ENCODE results near the gene MVD. TPM values are rescaled to one million over a fixed set of nuclear protein-coding genes. Genes with fewer than 3 reads are reported as not detected.

MVD gene
- total RNA-seq, 4 donors from 2014 or later, result 36.8 to 107 (median 60.6) TPM

DNA sequence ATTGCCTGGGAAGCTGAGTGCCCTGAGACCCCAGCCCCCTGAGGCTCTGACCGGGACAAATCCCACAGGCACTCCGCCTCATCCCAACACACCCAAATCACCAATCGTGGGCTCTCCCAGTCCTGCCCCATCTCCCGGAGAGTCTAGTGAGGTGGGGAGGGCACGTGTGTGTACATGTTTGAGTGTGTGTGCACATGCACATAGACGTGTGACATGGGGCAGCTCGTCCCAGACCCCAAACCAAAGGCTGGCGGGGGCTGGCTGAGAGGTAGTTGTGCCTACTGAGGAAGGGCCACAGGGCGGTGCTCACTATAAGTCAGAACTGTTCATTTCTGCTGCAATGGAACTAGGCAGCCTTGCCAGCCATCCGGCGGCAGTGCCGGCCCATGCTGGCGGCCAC lies 14.8 kb upstream of the MVD start:
- Histone ChIP-seq H3K9me3 (no peaks in the 10 kb centered on the region), H3K4me3 (no peak overlapping the region), H3K27ac (no peak overlapping the region), H3K36me3 (no peaks in the 10 kb centered on the region), H3K4me1 (peaks cover 0 to 19% (median 13%) of the 10 kb centered on the region in 4 donors), H3K27me3 (no peaks in the 10 kb centered on the region)
- no peak for DNase-seq
- TF ChIP-seq, protein P1, sequence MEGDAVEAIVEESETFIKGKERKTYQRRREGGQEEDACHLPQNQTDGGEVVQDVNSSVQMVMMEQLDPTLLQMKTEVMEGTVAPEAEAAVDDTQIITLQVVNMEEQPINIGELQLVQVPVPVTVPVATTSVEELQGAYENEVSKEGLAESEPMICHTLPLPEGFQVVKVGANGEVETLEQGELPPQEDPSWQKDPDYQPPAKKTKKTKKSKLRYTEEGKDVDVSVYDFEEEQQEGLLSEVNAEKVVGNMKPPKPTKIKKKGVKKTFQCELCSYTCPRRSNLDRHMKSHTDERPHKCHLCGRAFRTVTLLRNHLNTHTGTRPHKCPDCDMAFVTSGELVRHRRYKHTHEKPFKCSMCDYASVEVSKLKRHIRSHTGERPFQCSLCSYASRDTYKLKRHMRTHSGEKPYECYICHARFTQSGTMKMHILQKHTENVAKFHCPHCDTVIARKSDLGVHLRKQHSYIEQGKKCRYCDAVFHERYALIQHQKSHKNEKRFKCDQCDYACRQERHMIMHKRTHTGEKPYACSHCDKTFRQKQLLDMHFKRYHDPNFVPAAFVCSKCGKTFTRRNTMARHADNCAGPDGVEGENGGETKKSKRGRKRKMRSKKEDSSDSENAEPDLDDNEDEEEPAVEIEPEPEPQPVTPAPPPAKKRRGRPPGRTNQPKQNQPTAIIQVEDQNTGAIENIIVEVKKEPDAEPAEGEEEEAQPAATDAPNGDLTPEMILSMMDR (IDR thresholded peaks at IDR 0.05), result no peak
- TF ChIP-seq POLR2A (IDR thresholded peaks at IDR 0.05), result no peak

DNA sequence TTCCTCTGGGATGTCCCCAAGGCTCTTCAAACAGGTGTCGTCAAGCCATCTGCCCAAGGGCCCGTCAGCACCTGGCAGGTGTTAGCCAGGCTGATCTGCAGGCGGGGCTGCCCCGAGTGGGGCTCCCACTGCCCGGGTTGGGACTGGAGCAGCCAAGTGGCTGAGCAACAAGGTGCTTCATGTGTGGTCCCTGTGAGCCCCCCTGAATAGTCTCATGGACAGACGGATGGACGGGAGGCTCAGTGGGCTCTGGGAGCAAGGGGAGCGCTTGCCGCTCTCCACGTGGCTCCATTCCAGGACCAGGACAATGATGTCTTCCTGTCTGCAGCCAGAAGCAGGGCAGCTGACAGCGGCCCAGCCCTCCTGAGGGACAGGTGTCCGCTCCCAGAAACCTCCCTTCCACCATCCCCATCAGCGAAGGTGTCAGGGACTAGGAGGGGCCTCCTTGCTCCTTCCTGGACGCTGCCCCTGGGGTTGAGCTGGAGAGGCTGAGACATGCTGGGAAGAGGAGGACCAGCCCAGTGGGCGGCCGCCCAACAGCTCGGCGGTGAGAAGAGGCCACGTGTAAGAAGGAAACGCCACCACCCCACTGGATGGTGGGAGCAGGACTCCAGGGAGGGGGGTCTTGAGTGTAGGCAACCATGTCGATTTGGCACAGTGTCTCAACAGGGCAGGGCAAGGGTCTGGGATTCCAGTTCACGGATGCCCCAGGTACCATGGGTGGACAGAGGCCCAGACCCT lies 13.8 kb upstream of the MVD start:
- H3K4me1 ChIP-seq, result peaks cover 0 to 13% (median 8%) of the 10 kb centered on the region in 4 donors
- TF ChIP-seq POLR2A (IDR thresholded peaks at IDR 0.05), result no peak
- TF ChIP-seq, protein P1 (IDR thresholded peaks at IDR 0.05), result no peak

DNA sequence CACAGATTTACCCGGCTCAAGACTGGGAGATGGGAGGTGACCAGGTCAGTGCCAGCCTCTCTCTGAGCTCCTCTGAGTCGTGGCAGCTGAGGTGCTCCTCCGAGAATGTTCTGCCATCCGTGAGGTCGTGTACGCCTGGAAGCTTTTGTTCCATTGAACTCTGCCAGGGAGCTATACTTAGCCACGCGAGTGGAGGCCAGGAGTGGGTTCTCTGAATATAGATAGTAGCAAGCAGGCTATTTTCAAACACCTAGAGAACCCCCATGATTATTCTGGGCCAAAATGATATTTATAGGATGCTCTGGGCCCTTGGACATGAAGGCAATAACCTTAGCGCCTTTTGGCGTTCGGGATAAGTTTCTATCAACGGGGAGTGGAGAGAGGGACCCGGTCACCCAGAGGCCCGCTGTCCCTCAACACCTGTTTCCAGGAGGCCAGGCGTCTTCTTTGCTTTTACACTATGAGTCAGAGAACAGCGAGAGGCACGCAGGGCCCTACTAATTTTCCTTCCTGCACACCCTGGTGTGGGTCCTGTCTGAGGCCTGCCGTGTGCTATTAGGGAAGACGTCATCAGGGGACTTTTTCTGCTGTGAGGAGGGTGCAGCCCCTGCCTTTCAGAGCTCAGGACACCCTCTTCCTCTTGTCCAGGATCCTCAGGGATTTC lies 11.0 kb upstream of the MVD start:
- no peak overlapping the region for H3K4me3 ChIP-seq
- no peak for TF ChIP-seq POLR2A (IDR thresholded peaks at IDR 0.05)
- TF ChIP-seq, protein P1 (IDR thresholded peaks at IDR 0.05), result no peak
- no peak for DNase-seq
- H3K36me3 ChIP-seq, result no peaks in the 10 kb centered on the region
- H3K27ac ChIP-seq, result no peak overlapping the region
- H3K4me1 ChIP-seq, result no peaks in the 10 kb centered on the region
- no peaks in the 10 kb centered on the region for H3K9me3 ChIP-seq
- no peaks in the 10 kb centered on the region for H3K27me3 ChIP-seq

More for the DNA sequence above, 13.8 kb upstream of the MVD start:
- Histone ChIP-seq H3K36me3 (no peaks in the 10 kb centered on the region), H3K4me3 (no peak overlapping the region), H3K27me3 (no peaks in the 10 kb centered on the region), H3K9me3 (no peaks in the 10 kb centered on the region), H3K27ac (no peak overlapping the region)
- DNase-seq, result no peak

DNA sequence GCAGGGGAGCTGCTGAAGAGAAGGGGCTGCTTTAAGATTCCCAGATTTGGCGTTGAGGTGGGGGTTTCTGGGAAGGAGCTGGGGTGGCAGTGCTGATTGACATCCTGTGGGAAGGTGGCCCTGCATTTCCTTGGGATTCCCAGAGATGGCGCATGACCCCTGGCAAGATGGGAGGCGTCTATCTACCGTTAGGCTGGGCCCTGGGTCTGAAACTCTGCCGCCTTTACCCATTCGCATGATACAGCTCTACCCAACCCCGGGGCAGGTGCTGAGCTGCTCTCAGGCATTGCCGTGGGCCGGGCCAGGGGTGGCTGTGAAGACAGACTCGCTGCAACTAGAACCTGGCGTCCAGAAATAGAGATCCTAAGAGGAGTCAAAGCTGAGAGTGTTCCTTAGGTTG lies 9.9 kb upstream of the MVD start:
- H3K4me3 ChIP-seq, result no peak overlapping the region
- H3K27ac ChIP-seq, result no peak overlapping the region
- H3K36me3 ChIP-seq, result no peaks in the 10 kb centered on the region
- no peak for DNase-seq
- H3K9me3 ChIP-seq, result no peaks in the 10 kb centered on the region
- no peaks in the 10 kb centered on the region for H3K4me1 ChIP-seq
- no peak for TF ChIP-seq POLR2A (IDR thresholded peaks at IDR 0.05)
- TF ChIP-seq, protein P1 (IDR thresholded peaks at IDR 0.05), result peak in 4 of 6 experiments; percentile 5 to 44 (median 35)
- no peaks in the 10 kb centered on the region for H3K27me3 ChIP-seq

DNA sequence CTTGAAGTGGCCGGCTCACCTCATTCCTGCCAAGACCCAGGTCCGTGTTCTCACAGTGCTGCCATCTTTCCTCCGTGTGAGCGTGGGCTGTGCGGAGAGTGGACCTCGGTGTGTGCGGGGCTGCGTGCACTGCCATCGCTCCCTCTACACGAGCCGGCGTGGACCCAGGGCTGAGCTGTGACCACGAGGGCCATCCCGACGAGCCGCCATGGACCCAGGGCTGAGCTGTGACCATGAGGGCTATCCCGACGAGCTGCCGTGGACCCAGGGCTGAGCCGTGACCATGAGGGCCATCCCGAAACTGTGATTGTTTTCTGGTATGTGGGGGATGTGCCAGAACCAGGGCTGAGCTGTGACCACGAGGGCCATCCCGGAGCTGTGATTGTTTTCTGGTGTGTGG lies 8.9 kb upstream of the MVD start:
- no peak for DNase-seq
- no peaks in the 10 kb centered on the region for H3K27me3 ChIP-seq
- H3K4me1 ChIP-seq, result no peaks in the 10 kb centered on the region
- no peaks in the 10 kb centered on the region for H3K9me3 ChIP-seq
- no peaks in the 10 kb centered on the region for H3K36me3 ChIP-seq
- TF ChIP-seq POLR2A (IDR thresholded peaks at IDR 0.05), result no peak
- TF ChIP-seq, protein P1 (IDR thresholded peaks at IDR 0.05), result no peak
- no peak overlapping the region for H3K27ac ChIP-seq
- no peak overlapping the region for H3K4me3 ChIP-seq
